ENCODE results near the gene MICAL2.

The MICAL2 gene

GRCh38 chr11:12174477-12175143, 64.2 kb downstream of the MICAL2 start:
- DNase-seq, result no peak

GRCh38 chr11:12175694-12176241, 65.4 kb downstream of the MICAL2 start:
- peak; percentile 98 for DNase-seq

DNA sequence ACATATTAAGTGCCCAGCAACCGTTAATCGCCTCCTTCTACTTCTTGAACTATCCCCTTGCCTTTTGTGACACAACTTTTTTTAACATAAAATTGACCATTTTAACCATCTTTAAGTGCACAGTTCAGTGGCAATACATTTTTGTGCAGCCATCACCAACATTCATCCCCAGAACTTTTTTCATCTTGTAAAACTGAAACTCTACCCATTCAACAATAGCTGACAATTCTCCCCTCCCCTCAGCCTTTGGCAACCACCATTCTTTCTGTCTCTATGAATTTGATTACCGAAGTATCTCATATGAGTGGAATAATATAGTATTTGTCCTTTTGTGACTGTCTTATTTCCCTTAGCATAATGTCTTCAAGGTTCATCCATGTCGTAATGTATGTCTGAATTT, 66.0 kb downstream of the MICAL2 start:
- DNase-seq, result no peak

GRCh38 chr11:12177739-12178338, 67.4 kb downstream of the MICAL2 start:
- peak; percentile 89 for DNase-seq

- peak; percentile 60 for DNase-seq
Observed at GRCh38 chr11:12179019-12179418, 68.6 kb downstream of the MICAL2 start.

- no peak for DNase-seq
Observed at GRCh38 chr11:12179531-12179930, 69.1 kb downstream of the MICAL2 start.

- peak; percentile 70 for DNase-seq
Observed at GRCh38 chr11:12180257-12181205, 70.1 kb downstream of the MICAL2 start.

DNA sequence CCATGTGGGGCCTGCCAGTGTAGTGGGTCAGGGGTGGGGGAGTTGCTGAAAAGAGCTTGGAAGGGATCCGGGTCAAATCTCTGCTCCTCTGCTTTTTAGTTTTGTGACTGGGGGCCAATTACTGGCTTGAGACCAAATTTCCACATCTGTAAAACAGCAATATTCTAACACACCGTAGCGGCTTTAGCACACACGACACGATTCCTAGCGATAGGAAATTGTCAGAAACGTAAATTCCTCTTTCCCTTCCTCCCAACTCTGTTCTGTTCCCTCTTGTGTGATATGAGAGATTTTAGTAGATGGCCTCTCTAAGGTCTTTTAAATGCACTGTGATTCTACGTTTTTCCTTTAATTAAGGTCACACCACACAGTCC, 71.9 kb downstream of the MICAL2 start:
- no peak for DNase-seq

- peak; percentile 100 for DNase-seq
Observed at GRCh38 chr11:12182676-12183541, 72.5 kb downstream of the MICAL2 start.

DNA sequence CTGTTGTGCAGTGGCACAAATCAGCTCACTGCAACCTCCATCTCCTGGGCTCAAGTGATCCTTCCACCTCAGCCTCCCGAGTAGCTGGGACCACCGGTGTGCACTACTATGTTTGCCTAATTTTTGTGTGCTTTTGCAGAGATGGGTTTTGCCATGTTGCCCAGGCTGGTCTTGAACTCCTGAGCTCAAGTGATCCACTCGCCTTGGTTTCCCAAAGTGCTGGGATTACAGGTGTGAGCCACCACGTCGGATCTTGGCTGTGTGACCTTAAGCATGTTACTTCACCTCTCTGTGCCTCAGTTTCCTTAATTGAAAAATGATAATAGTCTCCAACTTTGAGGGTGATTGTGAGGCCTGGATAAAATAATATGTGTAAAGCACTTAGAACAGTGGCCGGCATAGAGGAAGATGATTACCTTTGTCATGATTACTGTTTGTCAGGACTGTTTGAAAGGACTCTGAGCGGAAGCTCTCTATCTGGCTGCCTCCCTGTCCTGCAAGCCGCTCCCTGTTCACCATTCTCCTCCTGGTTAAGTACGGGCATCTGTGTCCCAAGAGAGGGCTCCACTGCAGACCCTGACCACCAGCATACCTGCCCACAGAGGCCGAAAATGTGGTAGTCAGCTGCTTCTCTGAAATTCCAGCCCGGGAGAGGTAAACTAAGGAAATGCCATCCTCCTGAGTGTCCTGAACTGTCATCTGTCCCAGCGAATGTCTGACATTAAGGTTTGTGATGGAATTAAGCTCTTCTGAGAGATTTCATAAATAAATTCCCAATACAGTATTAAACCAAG, 73.6 kb downstream of the MICAL2 start:
- DNase-seq, result no peak

GRCh38 chr11:12184699-12185098, 74.3 kb downstream of the MICAL2 start:
- DNase-seq, result no peak

DNA sequence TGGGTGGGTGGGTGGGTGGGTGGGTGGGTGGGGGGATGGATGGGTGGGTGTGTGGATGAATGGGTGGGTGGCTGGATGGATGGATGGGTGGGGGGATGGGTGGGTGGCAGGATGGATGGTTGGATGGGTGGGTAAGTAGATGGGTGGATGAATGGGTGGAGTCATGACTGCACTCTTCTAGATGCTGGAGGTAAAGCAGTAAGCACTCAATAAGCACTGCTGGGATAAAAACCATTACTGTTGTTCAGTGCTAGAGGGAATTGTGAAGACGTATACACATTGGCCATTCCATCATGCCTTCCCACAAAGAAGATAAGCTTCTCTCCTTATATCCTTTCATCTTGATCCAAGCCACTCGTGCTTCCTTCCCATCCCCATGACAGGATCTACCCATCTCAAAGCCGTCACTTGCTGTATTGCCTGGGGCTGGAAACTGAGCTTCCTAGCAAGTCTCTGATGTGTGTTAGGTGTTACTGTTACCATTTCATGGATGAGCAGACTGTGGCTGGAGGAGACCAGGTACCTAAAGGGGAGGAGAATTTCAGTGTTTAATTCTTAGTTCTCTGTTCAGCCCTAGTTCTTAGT, 74.8 kb downstream of the MICAL2 start:
- DNase-seq, result no peak

DNA sequence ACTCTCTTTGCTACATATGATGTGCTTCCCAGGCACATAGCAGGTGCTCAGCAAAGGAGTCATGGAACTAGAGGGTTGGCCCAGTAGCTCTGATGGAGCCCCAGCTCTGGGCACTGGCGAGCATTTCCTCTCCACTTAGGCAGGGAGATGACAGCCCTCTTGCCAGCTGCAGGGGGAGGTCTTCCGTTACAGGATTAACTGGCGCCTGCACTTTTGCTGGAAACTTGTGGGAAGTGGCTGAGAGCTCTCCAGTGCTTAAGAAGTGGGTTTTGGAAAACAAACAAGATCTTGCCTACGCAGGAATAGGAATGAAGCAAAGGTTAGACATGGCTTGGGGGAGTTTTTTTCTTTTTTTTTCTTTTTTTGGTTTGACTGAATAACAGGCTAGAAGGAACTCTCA, 75.5 kb downstream of the MICAL2 start:
- DNase-seq, result no peak

DNA sequence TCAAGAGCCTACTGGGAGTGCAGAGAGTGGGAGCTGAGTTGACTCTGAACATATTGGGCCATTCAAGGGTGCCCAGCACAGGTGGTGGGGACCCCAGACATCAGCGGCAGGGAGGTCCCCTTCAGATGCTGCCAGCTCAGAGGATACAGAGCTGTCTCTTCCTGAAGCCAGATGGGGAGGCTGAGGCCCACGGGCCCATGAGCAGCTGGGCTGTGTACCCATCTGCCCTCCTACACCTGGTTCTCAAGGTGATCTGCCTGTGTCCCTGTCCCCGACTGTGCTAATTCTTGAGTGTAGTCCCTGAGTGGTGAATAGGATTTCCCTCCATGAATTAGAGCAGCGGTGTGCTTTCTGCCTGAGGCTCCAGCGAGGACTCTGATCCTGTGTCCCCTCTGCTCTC, 76.3 kb downstream of the MICAL2 start:
- DNase-seq, result no peak

DNA sequence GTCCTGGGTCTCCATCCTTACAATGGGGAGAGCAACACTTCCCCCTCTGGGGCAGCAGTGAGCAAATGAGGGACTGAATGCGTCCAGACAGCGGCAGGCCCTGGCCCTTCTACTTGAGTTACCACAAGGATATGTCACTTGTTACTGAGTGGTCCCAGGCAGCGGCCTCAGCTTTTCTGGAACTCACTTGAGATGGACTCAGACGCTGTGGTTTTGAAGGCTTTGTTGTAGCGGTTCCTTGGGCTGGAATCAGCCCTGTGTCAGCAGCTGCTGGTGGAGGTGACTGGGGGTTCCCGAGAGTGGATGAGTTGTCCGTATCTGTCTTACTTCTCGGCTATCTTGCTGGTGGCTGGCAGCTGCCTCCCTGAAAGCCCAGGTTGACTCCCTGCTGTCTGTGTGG, 77.0 kb downstream of the MICAL2 start:
- DNase-seq, result no peak

- DNase-seq, result no peak
Observed at GRCh38 chr11:12188548-12189317, 78.3 kb downstream of the MICAL2 start.

- DNase-seq, result no peak
Observed at GRCh38 chr11:12189543-12190235, 79.3 kb downstream of the MICAL2 start.

- DNase-seq, result no peak
Observed at GRCh38 chr11:12190511-12190910, 80.1 kb downstream of the MICAL2 start.

DNA sequence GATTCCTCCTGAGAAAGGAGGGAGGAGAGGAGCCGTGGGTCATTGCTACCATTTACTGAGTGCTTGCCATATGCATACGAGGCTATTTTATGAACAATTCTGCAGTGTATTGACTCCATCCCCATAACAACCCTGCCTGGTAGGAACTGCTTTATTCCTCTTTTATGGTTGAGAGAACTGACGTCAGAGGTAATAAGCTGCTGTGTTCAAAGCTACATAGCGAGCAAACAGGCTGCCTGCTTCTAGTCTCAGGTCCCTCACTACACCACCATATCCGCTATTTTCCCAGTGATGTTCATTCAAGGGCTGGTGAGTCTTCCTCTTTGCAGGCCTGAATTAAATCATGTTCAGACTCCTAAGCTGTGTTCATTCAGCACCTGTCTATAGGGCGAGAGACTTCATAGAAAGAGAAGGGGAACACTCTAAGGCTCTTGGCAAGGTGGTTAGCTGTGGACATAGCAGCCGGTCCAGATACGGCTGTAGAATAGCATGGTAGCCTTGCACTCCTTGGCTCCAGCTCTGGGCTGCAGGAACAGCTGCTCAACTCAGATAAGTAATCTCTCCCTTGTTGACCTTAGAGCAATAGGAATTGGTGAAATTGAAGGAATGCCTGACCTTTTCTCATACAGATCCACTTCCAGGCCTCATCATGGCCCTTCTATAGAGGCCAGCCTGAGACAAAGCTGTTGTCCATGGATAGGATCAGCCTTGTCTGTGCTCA, 82.6 kb downstream of the MICAL2 start:
- no peak for DNase-seq
